HG03432 (cell line): ENCODE results near the gene CDK6.
A peak's percentile ranks its signal among the peaks of the same experiment; 100 is the strongest.

ENCODE experiments used
- ATAC-seq: cut with Tn5 transposase; IDR thresholded peaks from one replicate; pipeline ENCODE4 v1.9.1; 2021; ENCODE audit warnings: mild to moderate bottlenecking, moderate library complexity; ENCODE audit not compliant: unreplicated experiment

The CDK6 gene

DNA sequence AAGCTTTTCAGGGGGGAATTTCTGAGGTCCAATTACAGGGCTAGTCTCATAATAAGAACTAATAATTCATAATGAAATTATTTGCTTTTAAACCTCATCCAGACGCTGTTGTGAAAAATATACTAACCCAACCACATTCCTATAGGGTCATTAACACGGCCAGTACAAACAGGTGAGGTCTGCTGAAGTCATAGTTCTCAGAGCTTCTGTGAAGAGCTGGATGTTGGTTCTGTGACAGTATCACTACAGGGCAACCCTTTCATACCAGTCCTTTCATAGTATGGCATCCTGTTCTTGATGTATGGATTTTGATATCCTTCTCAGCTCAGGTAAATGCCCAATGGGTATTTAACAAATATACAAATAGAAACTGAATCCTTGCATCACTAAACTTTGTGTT is 183.8 kb downstream of the CDK6 start:
- no peak for ATAC-seq

DNA sequence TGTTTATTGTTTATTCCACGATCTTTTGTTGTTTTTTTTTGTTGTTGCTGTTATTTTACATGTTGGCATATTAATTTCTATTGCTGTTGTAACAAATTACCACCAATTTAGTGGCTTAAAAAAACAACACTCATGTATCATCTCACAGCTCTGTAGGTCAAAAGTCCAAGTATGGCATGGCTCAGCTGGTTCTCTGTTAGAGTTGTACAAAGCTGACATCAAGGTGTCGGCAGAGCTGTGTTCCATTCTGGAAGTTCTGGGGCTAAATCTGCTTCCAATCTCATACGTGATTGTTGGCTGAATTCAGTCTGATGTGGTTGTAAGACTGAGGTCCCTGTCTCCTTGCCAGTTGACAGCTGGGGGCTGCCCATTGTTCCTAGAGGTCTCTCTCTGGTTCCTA is 186.0 kb downstream of the CDK6 start:
- ATAC-seq, result no peak

DNA sequence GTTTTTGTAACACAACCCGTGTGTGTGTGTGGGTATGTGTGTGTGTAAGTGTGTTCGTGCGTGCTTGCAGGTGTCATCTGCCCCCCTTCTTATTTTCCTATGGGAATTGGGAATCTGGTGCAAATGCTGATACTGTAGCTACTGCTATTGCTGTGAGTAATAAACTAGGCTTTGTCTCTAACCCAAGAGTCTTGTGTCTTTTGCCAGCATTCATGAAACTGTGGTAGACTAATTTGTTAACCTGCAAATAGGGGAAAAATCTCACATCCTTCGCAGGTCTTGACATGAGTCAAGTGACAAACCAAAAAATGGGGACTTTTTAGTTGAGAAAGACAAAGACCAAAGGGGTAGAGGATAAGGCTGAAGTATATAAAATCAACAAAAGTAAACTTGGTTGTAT is 188.3 kb downstream of the CDK6 start:
- peak; percentile 67 for ATAC-seq

DNA sequence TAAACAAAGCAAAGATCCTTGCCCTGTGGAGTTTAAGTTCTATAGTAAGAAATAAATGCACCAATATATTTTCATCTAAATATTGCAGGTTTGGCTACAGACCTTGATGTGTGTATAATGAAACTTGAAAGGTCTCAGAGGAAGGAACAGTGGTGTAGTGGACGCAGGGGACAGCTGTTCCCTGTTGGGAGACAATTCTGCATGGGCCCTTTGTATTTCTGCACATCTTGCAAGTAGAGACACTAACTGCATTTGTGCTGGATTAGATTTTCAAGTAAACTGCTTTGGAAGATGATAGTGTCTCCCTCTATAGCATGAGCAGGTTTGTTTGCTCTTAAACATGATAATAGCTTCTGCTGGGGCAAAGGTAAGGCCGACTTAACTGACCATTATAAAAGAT is 188.7 kb downstream of the CDK6 start:
- no peak for ATAC-seq

DNA sequence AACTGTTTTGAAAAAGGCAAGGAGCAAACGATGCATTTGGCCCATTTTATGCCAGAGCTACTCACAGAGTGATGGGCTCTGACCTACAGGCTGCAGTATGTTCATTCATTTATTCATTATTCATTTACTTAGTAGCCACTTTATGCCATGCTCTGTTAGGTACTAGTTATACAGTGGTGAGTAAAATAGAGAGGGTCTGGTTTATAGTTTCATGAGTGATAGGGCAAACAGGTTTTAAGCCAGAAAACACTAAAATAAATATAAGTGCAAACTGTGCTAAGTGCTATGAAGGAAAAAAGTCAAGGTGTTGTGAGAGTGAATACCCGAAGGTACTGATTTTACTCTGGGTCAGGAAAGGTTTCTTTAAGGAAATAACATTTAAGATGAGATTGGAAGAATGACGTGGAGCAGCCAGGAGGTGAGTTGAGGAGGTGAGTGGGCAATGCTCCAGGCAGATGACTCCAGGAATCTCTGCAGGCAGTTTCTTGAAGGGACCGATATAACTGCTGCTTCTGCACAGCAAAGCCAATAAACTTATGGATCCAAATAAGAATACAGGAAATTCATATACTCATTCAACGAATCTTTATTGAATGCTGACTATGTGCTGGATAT is 189.3 kb downstream of the CDK6 start:
- peak; percentile 49 for ATAC-seq

DNA sequence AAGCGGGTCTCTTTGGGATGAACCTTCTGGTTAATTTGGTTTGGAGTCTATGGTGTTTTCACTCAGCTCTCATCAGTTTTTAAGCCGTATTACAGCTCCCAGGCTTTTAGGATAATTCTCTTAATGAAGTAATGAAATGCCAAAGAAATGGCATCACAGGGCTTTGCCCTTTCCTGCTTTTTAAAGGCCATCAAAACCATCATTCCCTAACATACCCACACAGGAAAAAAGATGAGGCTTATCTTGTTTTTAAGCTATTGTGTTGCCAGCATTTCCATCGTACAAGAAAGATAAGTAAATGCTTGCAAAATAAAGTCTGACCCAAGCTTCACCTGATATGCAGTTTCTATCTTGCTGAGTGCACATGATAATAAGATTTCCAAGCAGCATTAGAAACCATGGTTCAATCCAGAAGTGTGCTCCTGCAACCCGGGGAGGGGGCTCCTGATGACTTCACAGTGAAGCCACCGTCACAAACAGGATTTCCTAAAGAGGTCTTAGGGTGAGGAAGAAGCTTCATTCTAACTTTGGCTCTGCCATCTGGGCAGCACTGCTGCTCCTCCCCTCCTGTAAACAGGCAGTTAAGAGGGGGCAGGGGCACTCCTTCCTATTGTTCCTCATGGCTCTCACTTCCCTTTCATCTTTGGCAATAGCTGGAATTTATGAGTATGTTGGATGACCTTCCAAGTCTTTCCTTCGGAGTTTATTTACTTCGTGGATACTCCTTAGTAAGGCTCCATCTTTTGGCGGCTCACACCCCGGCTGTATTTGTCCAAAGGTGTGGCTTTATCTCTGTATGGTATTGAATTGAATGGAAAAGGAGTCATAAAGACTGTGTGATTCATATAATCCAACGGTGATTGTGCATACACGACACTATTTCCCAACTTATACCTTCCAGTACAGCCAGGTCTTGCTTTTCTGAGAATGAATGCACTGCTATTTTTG is 191.0 kb downstream of the CDK6 start:
- no peak for ATAC-seq

DNA sequence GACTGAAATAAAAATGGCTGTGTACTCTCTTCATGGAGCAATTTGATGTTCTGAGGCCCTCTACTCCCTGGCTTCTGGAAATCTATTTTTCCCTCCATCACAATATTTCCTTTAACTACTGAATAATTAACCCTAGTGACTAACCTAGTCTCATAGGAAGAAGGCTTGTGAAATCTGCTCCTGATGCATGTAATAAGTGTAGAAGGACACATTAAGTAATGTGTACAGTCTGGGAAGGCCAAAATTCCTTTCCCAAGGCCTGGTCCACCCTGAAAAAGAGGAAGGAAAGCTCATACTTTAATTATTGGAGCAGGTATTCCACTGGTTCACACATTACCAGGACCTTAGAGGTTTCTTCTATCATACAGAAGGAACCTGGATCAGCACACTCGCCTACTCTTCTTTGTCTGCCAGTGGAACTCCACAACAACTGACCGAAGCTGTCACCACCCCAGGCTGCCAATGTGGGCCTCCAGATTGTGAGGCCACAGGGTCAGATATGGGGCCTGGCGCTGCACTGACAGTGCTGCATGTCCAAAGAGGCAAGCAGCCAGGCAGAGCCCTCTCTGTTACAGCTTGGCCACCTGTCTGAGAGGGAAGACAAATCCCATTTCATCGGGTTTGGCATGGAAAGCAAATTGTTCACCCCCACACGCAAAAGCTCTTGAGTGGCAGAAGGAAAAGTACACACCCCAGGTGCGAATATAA is 191.8 kb downstream of the CDK6 start:
- ATAC-seq, result no peak

DNA sequence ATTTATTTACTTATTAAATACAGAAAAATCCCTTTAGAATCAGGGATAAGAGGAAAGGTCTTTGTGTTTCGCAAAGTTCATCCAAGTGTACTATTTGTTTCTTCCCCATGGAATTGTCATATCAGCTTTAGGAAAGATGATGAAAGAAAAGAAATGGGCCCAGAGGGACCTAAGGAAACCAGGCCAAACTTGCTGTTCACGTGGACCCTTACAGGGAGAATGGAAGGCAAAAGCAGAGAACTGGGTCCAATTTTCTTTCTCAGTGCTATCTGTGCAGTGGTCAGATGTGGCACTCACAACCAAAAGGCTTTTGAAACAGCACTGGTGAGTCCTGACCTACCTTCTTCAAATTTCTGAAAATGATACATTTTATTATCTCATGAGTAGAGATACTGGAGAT is 192.6 kb downstream of the CDK6 start:
- no peak for ATAC-seq

DNA sequence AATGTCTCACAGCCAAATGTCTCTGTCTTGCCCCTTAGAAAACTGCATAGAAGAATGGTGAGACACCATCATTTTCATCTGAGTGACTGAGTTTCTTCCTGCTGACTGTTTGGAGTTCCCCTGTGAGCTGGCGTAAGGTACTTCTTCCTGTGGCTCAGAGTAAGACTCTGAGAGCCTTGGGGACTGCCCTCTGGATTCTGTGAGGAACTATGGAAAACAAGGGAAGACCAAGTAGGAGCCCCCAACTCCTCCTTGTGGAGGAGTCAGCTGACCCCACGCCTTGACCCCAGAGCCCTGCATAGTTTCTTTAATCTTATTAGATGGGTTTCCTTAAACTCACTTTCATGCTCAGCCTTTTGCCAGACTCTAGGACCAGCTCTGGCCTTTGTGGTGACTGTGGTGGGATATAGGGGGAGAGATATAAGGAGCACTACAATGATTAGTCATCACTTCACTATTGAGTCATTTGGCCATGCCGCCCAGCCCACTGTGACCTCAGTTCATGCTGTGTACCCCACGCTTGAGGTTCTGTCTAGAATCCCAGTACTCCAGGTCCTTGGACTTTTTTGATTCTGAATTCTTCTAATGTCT is 194.4 kb downstream of the CDK6 start:
- peak; percentile 85 for ATAC-seq

DNA sequence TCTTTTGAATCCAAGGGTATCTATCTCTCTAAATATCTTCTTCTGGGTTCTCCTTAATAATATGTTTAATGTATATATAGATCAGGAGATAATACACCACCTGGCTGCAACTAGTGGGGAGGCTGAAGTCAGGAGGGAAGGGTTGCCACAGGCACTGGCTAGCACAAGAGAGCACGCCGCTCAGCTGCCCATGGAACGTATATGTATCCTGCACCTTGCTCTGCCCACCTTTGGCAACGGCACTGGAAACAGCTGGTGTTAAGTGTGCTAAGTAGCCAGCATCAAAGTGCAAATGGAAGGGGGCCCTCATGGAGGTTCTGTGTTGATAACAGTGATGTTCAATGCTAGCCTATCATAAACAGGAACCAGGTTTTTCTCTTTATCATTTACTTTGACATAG is 196.4 kb downstream of the CDK6 start:
- ATAC-seq, result no peak

DNA sequence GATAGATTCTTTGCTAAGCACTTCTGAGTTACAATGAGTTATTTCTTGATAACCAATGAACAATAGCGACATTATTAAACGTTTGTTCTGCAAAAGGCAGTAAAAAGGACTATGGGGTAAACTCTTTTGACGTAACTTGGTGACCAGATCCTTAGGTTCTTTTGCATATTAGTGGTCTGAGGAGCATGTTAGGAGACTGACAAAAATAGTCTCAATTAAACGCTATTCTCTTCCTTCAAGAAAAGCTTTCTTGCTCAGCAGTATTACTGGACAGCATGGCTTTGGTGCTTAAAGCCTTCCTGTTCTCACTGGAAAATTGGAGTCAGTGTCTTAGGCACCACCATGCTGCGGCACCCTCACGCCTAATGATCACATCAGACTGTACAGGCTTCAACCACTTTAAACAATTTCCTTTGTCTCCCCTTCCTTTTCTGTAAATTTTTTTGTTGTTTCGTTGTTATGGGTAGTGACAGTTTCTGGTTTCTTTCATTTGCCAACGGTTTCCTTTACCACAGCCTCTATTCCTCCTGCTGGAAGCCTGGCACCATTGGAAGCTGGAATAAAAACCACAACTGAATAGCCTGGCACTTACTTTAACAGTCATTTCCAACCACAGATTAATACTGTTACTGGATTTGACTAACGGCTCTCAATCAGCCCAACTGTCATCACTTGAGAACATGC is 197.0 kb downstream of the CDK6 start:
- no peak for ATAC-seq

DNA sequence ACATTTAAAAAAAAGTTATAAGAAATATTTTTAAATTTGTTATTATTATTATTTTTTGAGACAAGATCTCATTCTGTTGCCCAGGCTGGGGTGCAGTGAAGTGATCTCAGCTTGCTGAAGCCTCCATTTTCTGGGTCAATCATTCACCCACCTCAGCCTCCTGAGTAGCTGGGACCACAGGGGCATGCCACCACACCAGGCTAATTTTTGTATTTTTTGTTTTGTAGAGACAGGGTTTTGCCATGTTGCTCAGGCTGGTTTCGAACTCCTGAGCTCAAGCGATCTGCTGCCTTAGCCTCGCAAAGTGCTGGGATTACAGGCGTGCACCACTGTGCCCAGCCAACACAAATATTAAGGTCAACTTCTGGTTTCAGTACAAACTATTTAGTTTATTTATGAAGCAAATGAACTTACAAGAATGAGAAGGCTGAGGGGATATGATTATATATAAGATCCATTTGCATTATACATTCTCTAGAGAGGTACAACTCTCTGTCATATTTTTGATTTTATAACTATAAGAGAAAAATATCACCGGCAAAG is 200.3 kb downstream of the CDK6 start:
- no peak for ATAC-seq

DNA sequence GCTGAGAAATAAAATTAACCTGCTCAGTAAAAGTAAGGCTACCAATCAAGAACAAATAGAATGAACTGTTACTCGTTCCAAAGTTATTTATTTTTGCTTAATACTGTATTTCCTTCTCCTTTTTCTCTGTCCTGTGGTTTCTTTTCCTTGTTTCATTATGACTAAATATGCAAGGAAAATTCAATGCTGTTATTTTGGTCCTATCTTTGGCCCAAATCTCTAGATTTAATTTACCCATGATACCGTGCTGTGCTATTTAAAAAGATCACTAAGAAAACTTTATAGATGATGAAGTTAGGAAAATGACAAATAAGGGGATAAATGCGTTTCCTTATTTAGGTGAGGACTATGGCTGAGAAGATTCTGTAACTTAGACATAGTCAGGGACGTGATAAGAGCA is 200.8 kb downstream of the CDK6 start:
- no peak for ATAC-seq

DNA sequence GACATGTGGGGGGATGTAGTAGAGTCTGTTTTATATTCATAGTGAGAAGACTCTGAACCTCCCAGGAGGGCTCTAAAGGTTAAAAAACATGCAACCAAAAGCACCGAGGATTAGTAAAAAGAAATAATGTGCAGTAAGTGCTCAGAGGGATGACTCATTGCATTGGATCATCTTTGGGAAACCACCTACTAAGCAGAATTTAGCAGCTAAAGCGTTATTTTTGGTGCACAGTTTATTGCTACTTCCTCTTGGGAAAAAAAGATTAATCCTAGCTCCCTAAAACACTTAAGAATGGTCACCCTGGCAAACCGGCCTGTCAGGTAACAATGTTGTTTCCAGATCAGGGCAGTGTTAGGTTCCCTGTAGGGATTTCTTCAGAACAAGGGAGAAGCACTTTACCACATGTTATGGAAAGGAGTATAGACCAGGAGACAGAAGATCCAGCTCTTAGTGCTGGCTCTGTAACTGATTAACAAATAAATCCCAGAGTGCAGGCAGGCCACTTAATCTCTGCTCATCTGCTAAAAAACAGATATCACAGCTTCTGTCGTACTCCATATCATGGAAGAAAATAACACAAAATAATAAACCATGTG is 201.4 kb downstream of the CDK6 start:
- peak; percentile 37 for ATAC-seq

DNA sequence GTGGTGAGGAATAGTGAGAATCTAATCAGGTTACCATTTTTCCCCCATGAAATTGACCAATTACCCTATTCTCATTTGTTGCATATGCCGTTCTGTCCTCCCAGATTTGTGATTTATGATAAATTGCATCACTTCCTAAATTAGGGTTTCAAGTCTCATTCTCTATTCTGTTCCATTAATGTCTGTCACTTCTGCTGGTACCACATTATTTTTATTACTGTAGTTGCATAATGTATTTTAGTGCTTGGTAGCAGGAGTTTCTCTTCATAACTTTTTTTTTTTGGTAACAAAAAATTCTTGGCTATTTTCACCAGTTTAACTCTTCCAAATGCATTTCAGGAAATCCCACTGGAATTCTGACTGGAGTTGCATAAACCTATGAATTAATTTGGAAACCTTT is 202.2 kb downstream of the CDK6 start:
- ATAC-seq, result peak; percentile 21

DNA sequence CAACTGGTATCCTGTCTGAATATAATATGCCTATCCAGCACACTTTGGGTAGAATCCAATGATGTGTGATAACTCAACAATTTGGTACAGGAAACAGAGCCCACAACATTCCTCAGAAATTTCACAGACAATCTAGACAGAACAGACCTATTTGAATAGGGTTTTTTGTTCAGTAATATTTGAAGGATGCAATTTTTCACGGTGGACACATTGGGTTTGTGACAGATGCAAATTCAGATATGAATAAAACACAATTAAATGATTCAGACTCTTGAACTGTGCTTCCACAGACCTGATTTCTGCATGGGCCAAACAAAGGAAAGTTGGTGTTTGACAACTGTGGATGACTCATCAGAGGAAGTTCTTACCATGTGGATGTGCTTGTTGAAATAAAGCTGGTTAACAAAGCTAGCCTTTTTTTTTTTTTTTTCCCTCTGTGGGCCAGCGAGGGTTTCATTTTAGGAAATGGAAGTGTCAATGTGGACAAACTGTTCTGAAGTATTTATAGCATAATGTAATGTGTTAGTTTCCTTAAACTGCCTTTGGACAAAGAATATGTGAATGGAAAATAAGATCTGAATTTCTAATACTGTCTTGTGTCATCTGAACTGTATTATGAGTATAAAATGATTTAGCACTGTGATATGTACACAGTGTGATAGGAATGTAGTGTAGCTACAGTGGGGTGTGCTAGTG is 203.0 kb downstream of the CDK6 start:
- peak; percentile 22 for ATAC-seq

DNA sequence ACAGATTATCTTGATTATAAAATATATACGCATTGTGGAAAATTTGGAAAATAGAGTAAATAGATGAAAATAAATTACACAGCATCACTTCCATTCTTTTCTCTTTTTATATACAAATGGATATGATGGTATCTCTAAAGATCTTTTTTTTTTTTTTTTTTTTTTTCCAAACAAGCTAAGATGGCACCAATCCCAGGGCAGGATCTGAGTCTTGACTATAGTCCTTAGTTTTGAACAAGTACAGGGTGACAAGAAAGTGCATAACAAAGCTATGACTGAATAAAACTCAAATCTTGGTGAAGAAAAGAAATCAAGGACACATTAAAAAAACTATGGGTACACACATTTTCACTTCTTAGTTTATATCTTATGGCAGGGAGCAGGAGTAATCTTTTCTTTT is 203.6 kb downstream of the CDK6 start:
- no peak for ATAC-seq

DNA sequence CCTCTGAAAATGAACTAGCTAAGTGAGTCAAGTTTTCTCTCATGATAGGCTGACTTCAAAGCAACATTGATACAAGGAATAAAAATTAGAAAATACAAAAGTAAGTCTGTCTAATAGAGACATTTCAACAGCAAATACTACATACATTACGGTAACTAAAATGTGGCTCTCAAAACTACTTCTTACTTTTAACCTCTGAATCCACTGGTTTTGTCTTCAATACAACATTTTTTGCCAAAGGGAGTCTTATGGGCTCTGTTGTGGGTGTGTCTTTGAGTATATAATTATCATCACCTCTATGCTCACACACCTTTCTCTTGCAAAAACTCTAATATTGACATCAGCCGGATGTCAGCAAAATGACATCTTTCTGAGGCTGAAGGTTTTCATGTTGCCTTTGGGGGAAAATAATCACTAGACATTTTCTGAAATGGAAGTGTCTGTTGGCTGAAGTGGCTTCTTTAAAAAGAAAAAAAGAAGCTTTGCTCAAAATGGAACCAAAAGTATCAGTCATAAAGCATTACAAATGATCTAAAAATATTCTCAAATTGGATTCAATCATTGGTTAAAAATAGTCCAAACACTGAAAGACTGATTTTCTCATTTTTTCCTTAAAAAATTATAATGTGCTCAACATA is 204.4 kb downstream of the CDK6 start:
- ATAC-seq, result peak; percentile 27
